Measurements from ENCODE around the gene CFAP20DC.

Gene CFAP20DC

GRCh38 chr3:58963928-58964503 is 85.8 kb downstream of the CFAP20DC start:
- no peak for DNase-seq
- Histone ChIP-seq H3K9me3 (replicated peaks; ENCODE audit: insufficient read depth, low read length) (no peaks in the 10 kb centered on the region), H3F3A (ENCODE audit: insufficient read depth, low read length) (no peaks in the 10 kb centered on the region; the same call in 1 of the 2 replicates), H3K4me3 (ENCODE audit: low read length) (no peak overlapping the region), H3K9ac (ENCODE audit: low read length) (no peak overlapping the region), H3K79me2 (ENCODE audit: low read length) (no peaks in the 10 kb centered on the region), H3K27me3 (replicated peaks; ENCODE audit: insufficient read depth, low read length) (no peaks in the 10 kb centered on the region), H3K9me2 (replicated peaks; ENCODE audit: insufficient read depth, low read length) (no peaks in the 10 kb centered on the region), H3K27ac (ENCODE audit: low read length) (no peak overlapping the region), H3K4me1 (ENCODE audit: low read length) (no peaks in the 10 kb centered on the region), H4K20me1 (ENCODE audit: insufficient read depth, low read length) (no peaks in the 10 kb centered on the region), H3K36me3 (replicated peaks; ENCODE audit: insufficient read depth, low read length) (no peaks in the 10 kb centered on the region), H3K4me2 (ENCODE audit: low read depth, low read length) (no peak overlapping the region), H2AFZ (ENCODE audit: low read length) (no peak overlapping the region)
- TF ChIP-seq EZH2phosphoT487 (IDR thresholded peaks at IDR 0.05; ENCODE audit: low read length): no peak
- TF ChIP-seq EZH2 (optimal IDR thresholded peaks at IDR 0.05; ENCODE audit: low read depth, low read length): no peak
- no peak for TF ChIP-seq CTCF (IDR thresholded peaks at IDR 0.05; ENCODE audit: low read length)

- Histone ChIP-seq H3K27ac (ENCODE audit: low read length) (no peak overlapping the region), H3K36me3 (replicated peaks; ENCODE audit: insufficient read depth, low read length) (no peaks in the 10 kb centered on the region), H3K27me3 (replicated peaks; ENCODE audit: insufficient read depth, low read length) (no peaks in the 10 kb centered on the region), H3K4me3 (ENCODE audit: low read length) (no peak overlapping the region), H2AFZ (ENCODE audit: low read length) (no peak overlapping the region), H3K9me2 (replicated peaks; ENCODE audit: insufficient read depth, low read length) (no peaks in the 10 kb centered on the region), H3K9ac (ENCODE audit: low read length) (no peak overlapping the region), H3K4me1 (ENCODE audit: low read length) (no peaks in the 10 kb centered on the region), H4K20me1 (ENCODE audit: insufficient read depth, low read length) (no peaks in the 10 kb centered on the region), H3K79me2 (ENCODE audit: low read length) (no peaks in the 10 kb centered on the region), H3K4me2 (ENCODE audit: low read depth, low read length) (no peak overlapping the region), H3F3A (ENCODE audit: insufficient read depth, low read length) (no peaks in the 10 kb centered on the region; the same call in 1 of the 2 replicates), H3K9me3 (replicated peaks; ENCODE audit: insufficient read depth, low read length) (no peaks in the 10 kb centered on the region)
- TF ChIP-seq CTCF (IDR thresholded peaks at IDR 0.05; ENCODE audit: low read length): no peak
- TF ChIP-seq EZH2phosphoT487 (IDR thresholded peaks at IDR 0.05; ENCODE audit: low read length): no peak
- no peak for TF ChIP-seq EZH2 (optimal IDR thresholded peaks at IDR 0.05; ENCODE audit: low read depth, low read length)
- no peak for DNase-seq
These were observed 87.0 kb downstream of the CFAP20DC start for GRCh38 chr3:58962816-58963215.

- DNase-seq: no peak
- H2AFZ ChIP-seq (ENCODE audit: low read length): no peak overlapping the region
- H3K27ac ChIP-seq (ENCODE audit: low read length): no peak overlapping the region
- TF ChIP-seq EZH2phosphoT487 (IDR thresholded peaks at IDR 0.05; ENCODE audit: low read length): no peak
- TF ChIP-seq EZH2 (optimal IDR thresholded peaks at IDR 0.05; ENCODE audit: low read depth, low read length): no peak
- no peak for TF ChIP-seq CTCF (IDR thresholded peaks at IDR 0.05; ENCODE audit: low read length)
- H3K4me2 ChIP-seq (ENCODE audit: low read depth, low read length): no peak overlapping the region
- no peak overlapping the region for H3K4me3 ChIP-seq (ENCODE audit: low read length)
- no peaks in the 10 kb centered on the region for H4K20me1 ChIP-seq (ENCODE audit: insufficient read depth, low read length)
- no peak overlapping the region for H3K9ac ChIP-seq (ENCODE audit: low read length)
- no peaks in the 10 kb centered on the region for H3K79me2 ChIP-seq (ENCODE audit: low read length)
- no peaks in the 10 kb centered on the region for H3K36me3 ChIP-seq (replicated peaks; ENCODE audit: insufficient read depth, low read length)
- H3K27me3 ChIP-seq (replicated peaks; ENCODE audit: insufficient read depth, low read length): no peaks in the 10 kb centered on the region
- no peaks in the 10 kb centered on the region; the same call in 1 of the 2 replicates for H3F3A ChIP-seq (ENCODE audit: insufficient read depth, low read length)
- no peaks in the 10 kb centered on the region for H3K9me2 ChIP-seq (replicated peaks; ENCODE audit: insufficient read depth, low read length)
- H3K9me3 ChIP-seq (replicated peaks; ENCODE audit: insufficient read depth, low read length): no peaks in the 10 kb centered on the region
- no peaks in the 10 kb centered on the region for H3K4me1 ChIP-seq (ENCODE audit: low read length)
These were observed 87.7 kb downstream of the CFAP20DC start for GRCh38 chr3:58962040-58962651.
